HEK293 (cell line): ENCODE data around the gene MSLN.

Source experiments
- CTCF ChIP-seq: fragments of 450-650 bp; formaldehyde crosslinking; IDR thresholded peaks from 2 replicates; pipeline ENCODE4 v1.5.1; 2016; ENCODE audit warnings: missing biosample characterization, missing genetic modification characterization
- PRDM1 ChIP-seq: fragments of 450-650 bp; formaldehyde crosslinking; IDR thresholded peaks from 2 replicates; pipeline ENCODE4; 2016; ENCODE audit warnings: missing biosample characterization, missing genetic modification characterization
- ZBTB21 ChIP-seq: fragments of 450-650 bp; formaldehyde crosslinking; IDR thresholded peaks from 2 replicates; pipeline ENCODE4 v1.5.1; 2017; ENCODE audit warnings: missing biosample characterization, missing genetic modification characterization
- ZNF23 ChIP-seq: fragments of 450-650 bp; formaldehyde crosslinking; IDR thresholded peaks from 2 replicates; pipeline ENCODE4 v1.5.1; 2016; ENCODE audit warnings: missing biosample characterization, missing genetic modification characterization, borderline replicate concordance

DNA sequence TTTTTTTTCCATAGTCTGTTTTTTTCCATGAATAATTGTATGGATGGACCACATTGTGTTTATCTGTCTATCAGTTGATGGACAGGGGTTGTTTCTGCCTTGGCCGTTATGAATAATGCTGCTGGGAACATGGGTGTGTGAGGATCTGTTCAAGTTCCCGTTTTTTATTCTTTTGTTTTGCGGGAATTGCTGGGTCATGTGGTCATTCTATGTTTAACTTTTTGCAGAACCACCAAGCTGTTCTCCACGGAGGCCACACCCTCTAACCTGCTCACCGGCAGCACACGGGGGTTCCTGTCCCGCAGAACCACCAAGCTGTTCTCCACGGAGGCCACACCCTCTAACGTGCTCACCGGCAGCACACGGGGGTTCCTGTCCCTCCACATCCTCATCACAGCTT is 5.9 kb upstream of the MSLN start:
- TF ChIP-seq ZNF23 (tag by site-specific recombination): no peak
- no peak for TF ChIP-seq ZBTB21 (tag by site-specific recombination)
- no peak for TF ChIP-seq CTCF
- TF ChIP-seq PRDM1 (tag by site-specific recombination): no peak
